Endothelial cell of umbilical vein (primary cell): ENCODE results near the gene ZNF723. TPM values are rescaled to one million over a fixed set of nuclear protein-coding genes. Genes with fewer than 3 reads are reported as not detected.

Source experiments
- BruUV-seq: library from RNA; stranded (reverse); fragments of 400-500 nt; replicated peaks from 2 replicates; lab custom pipeline; 2021; lab: Mats Ljungman, UMichigan
- CTCF ChIA-PET: fragments of 300-600, 350-600 bp; sonication (Branson Sonifier 250); formaldehyde crosslinking; loops from one replicate; lab custom pipeline; 2021; ENCODE audit warnings: antibody characterized with exemption, inconsistent platforms; lab: Charles Lee
- POLR2A ChIA-PET: fragments of 300-600, 350-600 bp; sonication (Branson Sonifier 250); formaldehyde crosslinking; loops from one replicate; lab custom pipeline; 2021; ENCODE audit warnings: antibody characterized with exemption, inconsistent platforms; lab: Charles Lee
- DNase-seq: peaks from one replicate; pipeline ENCODE4 v3.0.0-alpha.2; 2011; ENCODE audit warnings: low read depth, low spot score
- FAIRE-seq: peaks from 2 replicates; lab custom pipeline; 2011; peaks lifted over from hg19 to GRCh38; lab: Jason Lieb, UNC
- H2AFZ ChIP-seq: 2 replicates; pipeline ENCODE4 v1.6.0; 2012; ENCODE audit warnings: low read depth, low read length, control low read depth, inconsistent platforms
- H3K27ac ChIP-seq: 2 replicates; pipeline ENCODE4 v1.5.1; 2011; ENCODE audit warnings: low read depth, mild to moderate bottlenecking, control low read depth, low read length, moderate library complexity; ENCODE audit not compliant: insufficient read depth
- H3K27me3 ChIP-seq, 2 experiments: 2 replicates each; pipeline versions ENCODE4 v1.6.0 to v1.6.1; 2011; ENCODE audit warnings: low read length in 2 of 2, mixed read lengths in 1 of 2; ENCODE audit not compliant: control insufficient read depth in 2 of 2, insufficient read depth in 2 of 2
- H3K36me3 ChIP-seq, 2 experiments: 2 replicates in 1 of 2; 3 replicates in 1 of 2; pipeline ENCODE4 v1.5.1; 2011; ENCODE audit warnings: low read length in 2 of 2, mild to moderate bottlenecking in 1 of 2, moderate library complexity in 1 of 2; ENCODE audit not compliant: control insufficient read depth in 2 of 2, insufficient read depth in 2 of 2; ENCODE audit errors: extremely low read depth in 1 of 2
- H3K4me1 ChIP-seq: 3 replicates; pipeline ENCODE4 v1.5.1; 2011; ENCODE audit warnings: mild to moderate bottlenecking, low read length; ENCODE audit not compliant: control insufficient read depth, insufficient read depth; ENCODE audit errors: extremely low read depth
- H3K4me2 ChIP-seq: 2 replicates; pipeline ENCODE4 v1.6.1; 2011; ENCODE audit warnings: low read length, control low read depth, mixed read lengths; ENCODE audit not compliant: insufficient read depth
- H3K4me3 ChIP-seq, 3 experiments: fragments of 200-600 bp in 1 of 3; sonication (generic), shearing (Covaris generic) in 1 of 3; replicated peaks in 1 of 3; 2 replicates each; pipeline ENCODE4 v1.5.1; 2011 to 2016; ENCODE audit warnings: control low read depth in 3 of 3, low read length in 3 of 3, mild to moderate bottlenecking in 2 of 3, inconsistent platforms in 1 of 3, low read depth in 1 of 3, moderate library complexity in 1 of 3; ENCODE audit not compliant: insufficient read depth in 1 of 3
- H3K79me2 ChIP-seq: 2 replicates; pipeline ENCODE4 v1.6.0; 2012; ENCODE audit warnings: low read length, inconsistent platforms; ENCODE audit not compliant: control insufficient read depth, insufficient read depth
- H3K9ac ChIP-seq: replicated peaks from 2 replicates; pipeline ENCODE3; 2011; ENCODE audit warnings: low read length, control low read depth; ENCODE audit not compliant: insufficient read depth; ENCODE audit errors: extremely low read depth
- H3K9me1 ChIP-seq: replicated peaks from 3 replicates; pipeline ENCODE4 v1.6.0; 2011; ENCODE audit warnings: mild to moderate bottlenecking, low read length; ENCODE audit not compliant: control insufficient read depth, insufficient read depth; ENCODE audit errors: extremely low read depth
- H3K9me3 ChIP-seq: replicated peaks from 2 replicates; pipeline ENCODE4 v1.5.1; 2012; ENCODE audit warnings: low read length, inconsistent platforms; ENCODE audit not compliant: control insufficient read depth, insufficient read depth
- H4K20me1 ChIP-seq: replicated peaks from 2 replicates; pipeline ENCODE3; 2011; ENCODE audit warnings: mild to moderate bottlenecking, low read length; ENCODE audit not compliant: control insufficient read depth, insufficient read depth; ENCODE audit errors: extremely low read depth
- CTCF ChIP-seq, 2 donors: IDR thresholded peaks; 1 replicate in 1 of 2; 2 replicates in 1 of 2; pipeline ENCODE4 v1.5.1; 2011; ENCODE audit warnings: low read length in 2 of 2, mild to moderate bottlenecking in 2 of 2, moderate library complexity in 2 of 2, control low read depth in 1 of 2, inconsistent platforms in 1 of 2, low read depth in 1 of 2; ENCODE audit not compliant: insufficient read depth in 1 of 2; ENCODE audit errors: extremely low read depth in 1 of 2
- EZH2 ChIP-seq: IDR thresholded peaks from 2 replicates; pipeline ENCODE4 v1.6.1; 2012; ENCODE audit warnings: borderline replicate concordance, low read depth, mild to moderate bottlenecking, moderate library complexity, low read length, inconsistent platforms; ENCODE audit not compliant: severe bottlenecking
- FOS ChIP-seq: IDR thresholded peaks from 2 replicates; pipeline ENCODE4 v1.6.1; 2011; ENCODE audit warnings: mild to moderate bottlenecking, low read length, moderate library complexity, borderline replicate concordance; ENCODE audit not compliant: insufficient read depth
- GATA2 ChIP-seq: IDR thresholded peaks from 2 replicates; pipeline ENCODE4 v1.7.0; 2011; ENCODE audit warnings: low read depth, mild to moderate bottlenecking, moderate library complexity, mixed read lengths, low read length; ENCODE audit not compliant: insufficient read length, insufficient read depth
- JUN ChIP-seq: IDR thresholded peaks from 2 replicates; pipeline ENCODE4 v1.6.1; 2011; ENCODE audit warnings: borderline replicate concordance, low read depth; ENCODE audit not compliant: insufficient read length, insufficient read depth
- MAX ChIP-seq: IDR thresholded peaks from 2 replicates; pipeline ENCODE4 v1.6.1; 2011; ENCODE audit not compliant: insufficient read depth, insufficient read length
- MYC ChIP-seq: IDR thresholded peaks from one replicate; pipeline ENCODE4 v1.6.1; 2011; ENCODE audit warnings: mild to moderate bottlenecking, low read depth, low read length
- POLR2AphosphoS5 ChIP-seq: IDR thresholded peaks from 2 replicates; pipeline ENCODE4 v1.6.1; 2012; ENCODE audit warnings: low read depth, mild to moderate bottlenecking, control low read depth, low read length, moderate library complexity; ENCODE audit not compliant: insufficient read depth
- dilution Hi-C: fragments of 300-500 bp; cut with MboI; formaldehyde crosslinking; loops from one replicate; pipeline ENCODE4 v1.15.0; 2019; ENCODE audit warnings: low sequenced_read_pairs; ENCODE audit not compliant: extremely low pct_ligation_motif_present
- intact Hi-C: fragments of 100-400 bp; cut with micrococcal nuclease; formaldehyde crosslinking; loops from one replicate; pipeline ENCODE4 v1.10.0; 2022
- polyA plus RNA-seq, 4 experiments: library from polyadenylated mRNA; depleted of rRNA in 3 of 4; stranded (reverse) in 3 of 4; unstranded in 1 of 4; fragments of >200 nt; gene quantifications; 2 replicates each; pipeline versions ENCODE4 v1.2.1 to v1.2.3, GENCODE V29; 2011 to 2012; ENCODE audit warnings: missing spikeins in 1 of 4
- total RNA-seq: library from RNA; stranded (reverse); gene quantifications from 2 replicates; pipeline ENCODE4 v1.2.3, GENCODE V29; 2021

ZNF723 gene
- total and polyA plus RNA-seq, 2 donors (not counting 3 experiments of a cell fraction or from before 2014, with no cell fraction given) = not detected

- no peaks in the 10 kb centered on the region for H4K20me1 ChIP-seq
- H3K9me3 ChIP-seq = peaks cover 2% of the 10 kb centered on the region
- no TSS peak for BruUV-seq
- dilution Hi-C loops (no loop called here), intact Hi-C loops (no loop called here)
- H3K79me2 ChIP-seq = no peaks in the 10 kb centered on the region
- CTCF ChIA-PET = no interaction called here
- H3K36me3 ChIP-seq = no peaks in the 10 kb centered on the region
- H3K4me3 ChIP-seq = no peak overlapping the region
- H3K4me1 ChIP-seq = no peaks in the 10 kb centered on the region
- H3K9ac ChIP-seq = no peak overlapping the region
- H3K9me1 ChIP-seq = no peaks in the 10 kb centered on the region
- H3K27ac ChIP-seq = no peak overlapping the region
- no peak overlapping the region for H2AFZ ChIP-seq
- no peaks in the 10 kb centered on the region for H3K27me3 ChIP-seq
- no peak overlapping the region for H3K4me2 ChIP-seq
- POLR2A ChIA-PET = no interaction called here
- TF ChIP-seq FOS (no peak), MAX (no peak), CTCF (IDR thresholded peaks at IDR 0.05; ENCODE audit: extremely low read depth in 1 of 2, insufficient read depth in 1 of 2, low read depth in 1 of 2, low read length in 2 of 2) (no peak), MYC (no peak), JUN (no peak), GATA2 (no peak), EZH2 (no peak), POLR2AphosphoS5 (no peak)
- DNase-seq (no peak), FAIRE-seq (no peak)
Observed at GRCh38 chr19:22893855-22894270, 61.8 kb downstream of the ZNF723 start.
